Sigmoid colon (tissue), 7 donors: ENCODE data around the gene POU6F2. TPM values are rescaled to one million over a fixed set of nuclear protein-coding genes. Genes with fewer than 3 reads are reported as not detected.

Experiments
- DNase-seq: peaks from one replicate; pipeline ENCODE4 v3.0.0-alpha.2; 2019
- H3K27ac ChIP-seq, 4 donors: fragments of 200-600 bp; sonication (generic); one replicate each; pipeline ENCODE4 v1.5.1; 2016 to 2019; ENCODE audit warnings: mild to moderate bottlenecking in 1 of 4
- H3K27me3 ChIP-seq, 3 donors: fragments of 200-600 bp; sonication (generic); one replicate each; pipeline ENCODE4 v1.5.1; 2019; ENCODE audit warnings: mild to moderate bottlenecking in 1 of 3
- H3K36me3 ChIP-seq, 4 donors: fragments of 200-600 bp; sonication (generic); one replicate each; pipeline ENCODE4 v1.5.1; 2016 to 2019
- H3K4me1 ChIP-seq, 4 donors: fragments of 200-600 bp; sonication (generic); one replicate each; pipeline ENCODE4 v1.5.1; 2017 to 2019
- H3K4me3 ChIP-seq, 4 donors: fragments of 200-600 bp; sonication (generic); one replicate each; pipeline ENCODE4 v1.5.1; 2017 to 2019; ENCODE audit warnings: mild to moderate bottlenecking in 2 of 4, moderate library complexity in 1 of 4
- H3K9me3 ChIP-seq, 4 donors: fragments of 200-600 bp in 3 of 4; sonication (generic) in 3 of 4; one replicate each; pipeline versions ENCODE4 v1.5.1 to v1.6.1; 2013 to 2019
- EP300 ChIP-seq, 4 donors: sonication (generic); formaldehyde crosslinking; IDR thresholded peaks; one replicate each; pipeline ENCODE4 v1.6.1; 2017; ENCODE audit warnings: antibody characterized with exemption in 4 of 4
- POLR2A ChIP-seq, 2 donors: fragments of 450-650 bp; IDR thresholded peaks; one replicate each; pipeline ENCODE4 v1.6.1; 2016; ENCODE audit warnings: antibody characterized with exemption in 2 of 2, mild to moderate bottlenecking in 2 of 2, moderate library complexity in 2 of 2
- POLR2AphosphoS5 ChIP-seq, 4 donors: sonication (generic); formaldehyde crosslinking; IDR thresholded peaks; one replicate each; pipeline ENCODE4 v1.6.1; 2017; ENCODE audit warnings: antibody characterized with exemption in 4 of 4
- WGBS, 2 donors: extraction: QIAGEN DNeasy Blood & Tissue Kit; methylation state at CpG; one replicate each; pipeline ENCODE4 v1.1.7; 2013; 5-methylcytosine and 5-hydroxymethylcytosine counted together
- intact Hi-C: fragments of 100-400 bp; cut with DNase I; formaldehyde crosslinking; loops from one replicate; pipeline ENCODE4 v1.15.1; 2023
- polyA plus RNA-seq, 3 donors: library from polyadenylated mRNA; stranded (reverse); fragments of 200-250 nt; gene quantifications; one replicate each; pipeline ENCODE4 v1.2.3, GENCODE V29; 2013
- total RNA-seq, 4 donors: library from RNA; depleted of rRNA; stranded (reverse); fragments of >200 nt; gene quantifications; one replicate each; pipeline ENCODE4 v1.1.0, GENCODE V29; 2016
- TF ChIP-seq, protein P1 (sequence below), 4 experiments: fragments of 450-650 bp in 3 of 4; fragments of 200-600 bp in 1 of 4; IDR thresholded peaks; one replicate each; pipeline ENCODE4 v1.5.1; 2016 to 2019; ENCODE audit warnings: antibody characterized with exemption in 4 of 4, mild to moderate bottlenecking in 3 of 4, moderate library complexity in 2 of 4
- donor health status: healthy with polysubstance abuse.
- donor health status: Bipolar disorder and iron deficiency.
- donor health status: healthy.

POU6F2 gene
- total and polyA plus RNA-seq, 7 donors, result 0.04 TPM; not detected in 6

GRCh38 chr7:38934051-38934450 lies 43.7 kb upstream of the POU6F2 start:
- no peaks in the 10 kb centered on the region for H3K4me1 ChIP-seq
- H3K27me3 ChIP-seq, result no peaks in the 10 kb centered on the region
- WGBS, 2 donors, result 84 to 90% methylated on average over 3 of the region's 3 CpGs
- no peaks in the 10 kb centered on the region for H3K9me3 ChIP-seq
- DNase-seq, result no peak
- H3K4me3 ChIP-seq, result no peak overlapping the region
- no peak for TF ChIP-seq EP300 (IDR thresholded peaks at IDR 0.05)
- no peak for TF ChIP-seq POLR2A (IDR thresholded peaks at IDR 0.05)
- TF ChIP-seq POLR2AphosphoS5 (IDR thresholded peaks at IDR 0.05), result no peak
- TF ChIP-seq, protein P1, sequence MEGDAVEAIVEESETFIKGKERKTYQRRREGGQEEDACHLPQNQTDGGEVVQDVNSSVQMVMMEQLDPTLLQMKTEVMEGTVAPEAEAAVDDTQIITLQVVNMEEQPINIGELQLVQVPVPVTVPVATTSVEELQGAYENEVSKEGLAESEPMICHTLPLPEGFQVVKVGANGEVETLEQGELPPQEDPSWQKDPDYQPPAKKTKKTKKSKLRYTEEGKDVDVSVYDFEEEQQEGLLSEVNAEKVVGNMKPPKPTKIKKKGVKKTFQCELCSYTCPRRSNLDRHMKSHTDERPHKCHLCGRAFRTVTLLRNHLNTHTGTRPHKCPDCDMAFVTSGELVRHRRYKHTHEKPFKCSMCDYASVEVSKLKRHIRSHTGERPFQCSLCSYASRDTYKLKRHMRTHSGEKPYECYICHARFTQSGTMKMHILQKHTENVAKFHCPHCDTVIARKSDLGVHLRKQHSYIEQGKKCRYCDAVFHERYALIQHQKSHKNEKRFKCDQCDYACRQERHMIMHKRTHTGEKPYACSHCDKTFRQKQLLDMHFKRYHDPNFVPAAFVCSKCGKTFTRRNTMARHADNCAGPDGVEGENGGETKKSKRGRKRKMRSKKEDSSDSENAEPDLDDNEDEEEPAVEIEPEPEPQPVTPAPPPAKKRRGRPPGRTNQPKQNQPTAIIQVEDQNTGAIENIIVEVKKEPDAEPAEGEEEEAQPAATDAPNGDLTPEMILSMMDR (IDR thresholded peaks at IDR 0.05), result no peak
- H3K36me3 ChIP-seq, result no peaks in the 10 kb centered on the region
- intact Hi-C loops, result loop anchor here (5.0 to 10.0 kb wide), 2 partner anchors 139 to 588 kb away; no protein-coding TSS in a partner anchor
- no peak overlapping the region for H3K27ac ChIP-seq

- intact Hi-C loops, result loop anchor here (5.0 to 10.0 kb wide), 2 partner anchors 140 to 588 kb away; no protein-coding TSS in a partner anchor
- no peaks in the 10 kb centered on the region for H3K36me3 ChIP-seq
- no peaks in the 10 kb centered on the region for H3K4me1 ChIP-seq
- H3K9me3 ChIP-seq, result no peaks in the 10 kb centered on the region
- no peak overlapping the region for H3K27ac ChIP-seq
- WGBS, 2 donors, result 92 to 93% methylated on average over 10 of the region's 10 CpGs
- no peak overlapping the region for H3K4me3 ChIP-seq
- DNase-seq, result no peak
- TF ChIP-seq EP300 (IDR thresholded peaks at IDR 0.05), result no peak
- TF ChIP-seq POLR2AphosphoS5 (IDR thresholded peaks at IDR 0.05), result no peak
- TF ChIP-seq, protein P1 (IDR thresholded peaks at IDR 0.05), result no peak
- no peak for TF ChIP-seq POLR2A (IDR thresholded peaks at IDR 0.05)
- H3K27me3 ChIP-seq, result no peaks in the 10 kb centered on the region
These were observed 43.2 kb upstream of the POU6F2 start for GRCh38 chr7:38934536-38934935.

GRCh38 chr7:38936641-38937040 lies 41.1 kb upstream of the POU6F2 start:
- H3K27me3 ChIP-seq, result no peaks in the 10 kb centered on the region
- H3K4me1 ChIP-seq, result peaks cover 0 to under 1% (median 0%) of the 10 kb centered on the region in 4 donors
- H3K36me3 ChIP-seq, result no peaks in the 10 kb centered on the region
- H3K27ac ChIP-seq, result no peak overlapping the region
- TF ChIP-seq POLR2A (IDR thresholded peaks at IDR 0.05) (no peak), POLR2AphosphoS5 (IDR thresholded peaks at IDR 0.05) (no peak), EP300 (IDR thresholded peaks at IDR 0.05) (no peak)
- TF ChIP-seq, protein P1 (IDR thresholded peaks at IDR 0.05), result no peak
- DNase-seq, result no peak
- no peak overlapping the region for H3K4me3 ChIP-seq
- H3K9me3 ChIP-seq, result no peaks in the 10 kb centered on the region
- intact Hi-C loops, result loop anchor here (10.0 kb wide), 1 partner anchor 142 kb away; no protein-coding TSS in a partner anchor
- 29 to 70% methylated on average over 1 of the region's 1 CpG for WGBS, 2 donors

- Histone ChIP-seq H3K27me3 (no peaks in the 10 kb centered on the region), H3K4me3 (no peak overlapping the region), H3K4me1 (peaks cover 0 to 10% (median 0%) of the 10 kb centered on the region in 4 donors), H3K9me3 (no peaks in the 10 kb centered on the region), H3K36me3 (no peaks in the 10 kb centered on the region), H3K27ac (no peak overlapping the region)
- WGBS, 2 donors, result 77 to 78% methylated on average over 1 of the region's 1 CpG
- TF ChIP-seq, protein P1 (IDR thresholded peaks at IDR 0.05), result no peak
- intact Hi-C loops, result loop anchor here (10.0 kb wide), 1 partner anchor 143 kb away; no protein-coding TSS in a partner anchor
- no peak for DNase-seq
These were observed 39.7 kb upstream of the POU6F2 start for GRCh38 chr7:38938001-38938485.

DNA sequence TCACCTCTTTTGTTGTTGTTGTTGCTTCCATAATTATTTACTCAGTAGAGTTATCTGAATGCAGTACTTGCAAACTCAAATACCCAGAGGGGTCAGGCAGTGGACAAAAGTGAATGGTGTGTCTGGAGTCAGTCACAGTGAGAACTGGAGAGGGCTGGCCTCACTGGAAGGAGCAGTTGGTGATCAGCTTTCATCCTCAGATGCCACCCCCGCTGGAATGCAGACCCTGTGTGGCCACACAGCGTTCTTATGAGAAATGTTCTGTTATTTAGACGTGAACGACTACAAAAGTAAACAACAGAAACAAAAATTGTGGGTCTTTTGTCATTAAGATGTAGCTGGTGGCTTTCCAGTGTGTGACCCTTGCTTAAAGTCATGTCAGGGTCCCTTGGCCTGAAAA lies 39.1 kb upstream of the POU6F2 start:
- intact Hi-C loops, result loop anchor here (10.0 kb wide), 1 partner anchor 144 kb away; no protein-coding TSS in a partner anchor
- Histone ChIP-seq H3K27me3 (no peaks in the 10 kb centered on the region), H3K36me3 (no peaks in the 10 kb centered on the region), H3K27ac (no peak overlapping the region), H3K4me3 (no peak overlapping the region), H3K9me3 (no peaks in the 10 kb centered on the region), H3K4me1 (peaks cover 0 to 10% (median 0%) of the 10 kb centered on the region in 4 donors)
- WGBS, 2 donors, result 76 to 79% methylated on average over 4 of the region's 4 CpGs
- no peak for TF ChIP-seq EP300 (IDR thresholded peaks at IDR 0.05)
- TF ChIP-seq POLR2AphosphoS5 (IDR thresholded peaks at IDR 0.05), result no peak
- no peak for TF ChIP-seq POLR2A (IDR thresholded peaks at IDR 0.05)
- TF ChIP-seq, protein P1 (IDR thresholded peaks at IDR 0.05), result no peak
- no peak for DNase-seq
